GM18868 (cell line): ENCODE results near the gene COX7A1.

ENCODE experiments used
- ATAC-seq: cut with Tn5 transposase; IDR thresholded peaks from one replicate; pipeline ENCODE4 v1.9.1; 2021; ENCODE audit warnings: mild to moderate bottlenecking, moderate library complexity; ENCODE audit not compliant: unreplicated experiment

COX7A1 gene

GRCh38 chr19:36113894-36114720, 38.1 kb downstream of the COX7A1 start:
- peak; percentile 1 for ATAC-seq

- ATAC-seq: no peak
Measured at GRCh38 chr19:36113425-36113824, 38.8 kb downstream of the COX7A1 start.

DNA sequence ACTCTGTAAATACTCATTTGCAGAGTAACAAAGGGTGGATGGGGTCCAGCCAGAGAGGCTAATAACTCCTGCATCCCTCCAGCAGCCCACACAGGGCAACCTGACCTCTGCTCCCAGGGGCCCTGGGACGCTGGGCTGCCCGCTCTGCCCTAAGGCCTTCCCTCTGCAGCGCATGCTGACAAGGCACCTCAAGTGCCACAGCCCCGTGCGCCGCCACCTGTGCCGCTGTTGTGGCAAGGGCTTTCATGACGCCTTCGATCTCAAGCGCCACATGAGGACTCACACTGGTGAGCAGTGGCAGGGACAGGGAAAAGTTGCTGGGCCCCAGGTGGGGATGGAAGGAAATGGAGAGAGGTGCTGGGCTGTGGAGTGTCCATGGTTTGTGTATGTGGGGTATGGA, 39.6 kb downstream of the COX7A1 start:
- ATAC-seq: no peak

DNA sequence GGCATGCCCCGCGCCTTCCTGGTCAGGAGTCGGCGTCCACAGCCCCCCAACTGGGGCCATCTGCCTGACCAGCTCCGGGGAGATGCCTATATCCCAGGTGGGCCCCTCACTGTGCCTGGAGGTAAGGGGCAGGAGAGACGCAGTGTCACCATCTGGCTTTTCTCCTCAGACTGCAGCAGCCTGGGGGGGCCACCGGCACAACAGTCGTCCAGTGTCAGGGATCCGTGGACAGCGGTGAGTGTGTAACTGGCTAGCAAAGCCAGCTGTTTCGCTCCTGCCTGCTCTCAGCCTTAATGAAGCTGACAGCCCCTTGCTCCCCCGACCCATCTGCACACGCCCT, 41.1 kb downstream of the COX7A1 start:
- ATAC-seq: no peak

- no peak for ATAC-seq
Measured at GRCh38 chr19:36110487-36111199, 41.6 kb downstream of the COX7A1 start, which contains the start of gene OVOL3. Gene OVOL3 (plus strand): TSS chr19:36111143. CDS start chr19:36111203, 60 bp downstream.

- ATAC-seq: no peak
Measured at GRCh38 chr19:36108684-36109083, 43.6 kb downstream of the COX7A1 start.

- no peak for ATAC-seq
Measured at GRCh38 chr19:36106991-36107390, 45.3 kb downstream of the COX7A1 start.

DNA sequence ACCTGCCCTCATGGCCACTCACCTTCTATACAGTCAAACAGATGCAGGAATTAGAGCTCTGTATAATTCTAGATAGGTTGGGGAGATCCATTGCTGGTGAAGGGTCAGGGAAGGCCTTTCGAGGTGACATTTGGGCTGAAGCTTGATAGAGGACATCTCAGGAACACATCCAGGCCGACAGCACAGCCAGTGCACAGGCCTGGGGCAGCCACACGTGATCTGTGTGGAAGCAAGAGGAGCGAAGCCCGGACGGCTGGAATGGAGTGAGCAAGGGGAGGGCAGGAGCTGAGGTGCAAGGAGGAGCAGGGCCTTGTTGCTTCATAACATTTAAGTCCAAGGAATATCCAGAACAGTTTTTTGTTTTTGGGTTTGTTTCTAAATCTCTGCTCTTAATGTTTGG, 45.8 kb downstream of the COX7A1 start:
- no peak for ATAC-seq

- no peak for ATAC-seq
Measured at GRCh38 chr19:36103842-36104552, 48.2 kb downstream of the COX7A1 start.

- no peak for ATAC-seq
Measured at GRCh38 chr19:36103040-36103626, 49.1 kb downstream of the COX7A1 start.

- no peak for ATAC-seq
Measured at GRCh38 chr19:36101550-36102327, 50.5 kb downstream of the COX7A1 start.
